Measurements from ENCODE around the gene SLC25A30. TPM values are rescaled to one million over a fixed set of nuclear protein-coding genes. Genes with fewer than 3 reads are reported as not detected.

SLC25A30 gene
- total and polyA plus RNA-seq, 2 of the 13 experiments (the other 11 are each of a cell fraction or from before 2014, with no cell fraction given), result 19.6 to 22.5 TPM

DNA sequence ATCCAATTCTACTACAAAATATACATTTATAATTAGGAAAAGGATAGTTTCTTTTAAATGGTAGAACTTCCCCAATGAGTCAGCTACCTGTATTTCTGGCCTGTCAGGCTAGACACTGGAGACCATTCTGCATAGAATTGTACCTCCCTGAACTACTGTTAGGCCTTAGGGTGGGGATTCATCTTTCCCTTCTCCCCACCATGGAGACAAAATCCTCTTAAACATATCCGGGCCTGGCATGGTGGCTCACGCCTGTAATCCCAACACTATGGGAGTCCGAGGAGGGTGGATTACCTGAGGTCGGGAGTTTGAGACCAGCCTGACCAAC is 52.7 kb downstream of the SLC25A30 start (continued):
- TF ChIP-seq, protein P1, sequence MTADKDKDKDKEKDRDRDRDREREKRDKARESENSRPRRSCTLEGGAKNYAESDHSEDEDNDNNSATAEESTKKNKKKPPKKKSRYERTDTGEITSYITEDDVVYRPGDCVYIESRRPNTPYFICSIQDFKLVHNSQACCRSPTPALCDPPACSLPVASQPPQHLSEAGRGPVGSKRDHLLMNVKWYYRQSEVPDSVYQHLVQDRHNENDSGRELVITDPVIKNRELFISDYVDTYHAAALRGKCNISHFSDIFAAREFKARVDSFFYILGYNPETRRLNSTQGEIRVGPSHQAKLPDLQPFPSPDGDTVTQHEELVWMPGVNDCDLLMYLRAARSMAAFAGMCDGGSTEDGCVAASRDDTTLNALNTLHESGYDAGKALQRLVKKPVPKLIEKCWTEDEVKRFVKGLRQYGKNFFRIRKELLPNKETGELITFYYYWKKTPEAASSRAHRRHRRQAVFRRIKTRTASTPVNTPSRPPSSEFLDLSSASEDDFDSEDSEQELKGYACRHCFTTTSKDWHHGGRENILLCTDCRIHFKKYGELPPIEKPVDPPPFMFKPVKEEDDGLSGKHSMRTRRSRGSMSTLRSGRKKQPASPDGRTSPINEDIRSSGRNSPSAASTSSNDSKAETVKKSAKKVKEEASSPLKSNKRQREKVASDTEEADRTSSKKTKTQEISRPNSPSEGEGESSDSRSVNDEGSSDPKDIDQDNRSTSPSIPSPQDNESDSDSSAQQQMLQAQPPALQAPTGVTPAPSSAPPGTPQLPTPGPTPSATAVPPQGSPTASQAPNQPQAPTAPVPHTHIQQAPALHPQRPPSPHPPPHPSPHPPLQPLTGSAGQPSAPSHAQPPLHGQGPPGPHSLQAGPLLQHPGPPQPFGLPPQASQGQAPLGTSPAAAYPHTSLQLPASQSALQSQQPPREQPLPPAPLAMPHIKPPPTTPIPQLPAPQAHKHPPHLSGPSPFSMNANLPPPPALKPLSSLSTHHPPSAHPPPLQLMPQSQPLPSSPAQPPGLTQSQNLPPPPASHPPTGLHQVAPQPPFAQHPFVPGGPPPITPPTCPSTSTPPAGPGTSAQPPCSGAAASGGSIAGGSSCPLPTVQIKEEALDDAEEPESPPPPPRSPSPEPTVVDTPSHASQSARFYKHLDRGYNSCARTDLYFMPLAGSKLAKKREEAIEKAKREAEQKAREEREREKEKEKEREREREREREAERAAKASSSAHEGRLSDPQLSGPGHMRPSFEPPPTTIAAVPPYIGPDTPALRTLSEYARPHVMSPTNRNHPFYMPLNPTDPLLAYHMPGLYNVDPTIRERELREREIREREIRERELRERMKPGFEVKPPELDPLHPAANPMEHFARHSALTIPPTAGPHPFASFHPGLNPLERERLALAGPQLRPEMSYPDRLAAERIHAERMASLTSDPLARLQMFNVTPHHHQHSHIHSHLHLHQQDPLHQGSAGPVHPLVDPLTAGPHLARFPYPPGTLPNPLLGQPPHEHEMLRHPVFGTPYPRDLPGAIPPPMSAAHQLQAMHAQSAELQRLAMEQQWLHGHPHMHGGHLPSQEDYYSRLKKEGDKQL (CRISPR knock-in tag; IDR thresholded peaks at IDR 0.05; ENCODE audit: low read depth), result no peak

DNA sequence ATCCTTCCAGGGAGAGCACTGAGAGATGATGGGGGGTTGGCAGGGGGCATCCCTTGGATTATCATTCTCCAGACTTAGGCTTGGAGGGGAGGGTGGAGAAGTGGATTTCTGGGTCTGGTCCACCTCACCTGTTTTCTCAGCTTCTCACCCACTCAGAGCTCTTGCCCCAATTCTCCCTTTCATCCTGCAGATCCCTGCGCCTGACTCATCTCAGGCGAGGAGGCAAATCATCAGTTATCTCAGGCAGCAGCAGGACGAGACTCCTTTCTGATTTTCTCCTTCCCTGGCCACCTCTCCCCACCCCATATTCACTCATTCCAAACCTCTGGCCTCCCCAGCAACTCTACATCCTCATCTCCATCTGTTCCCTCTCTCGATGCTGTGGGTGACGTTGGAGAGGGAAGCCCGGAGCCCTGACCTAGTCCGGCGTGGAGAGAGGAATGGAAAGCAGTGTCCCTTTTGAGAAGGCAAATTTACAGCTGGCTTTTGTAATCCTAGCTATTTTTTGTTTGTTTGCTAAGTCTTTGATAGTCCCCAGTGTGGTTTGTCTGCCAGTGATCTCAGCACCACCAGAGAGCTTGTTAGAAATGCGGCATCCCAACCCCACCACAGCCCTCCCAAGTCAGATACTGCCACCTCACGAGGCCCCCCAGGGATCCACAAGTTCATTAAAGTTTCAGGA is 53.2 kb downstream of the SLC25A30 start:
- no peak for DNase-seq (ENCODE audit: low spot score)
- Histone ChIP-seq H3K27ac (ENCODE audit: extremely low read length, insufficient read depth, low read length) (no peak overlapping the region), H2AFZ (ENCODE audit: low read length) (no peak overlapping the region), H3K4me3 (replicated peaks in 1 of 3; ENCODE audit: insufficient read depth in 1 of 3, low read depth in 2 of 3, low read length in 3 of 3) (no peak overlapping the region), H3K4me1 (ENCODE audit: insufficient read depth, low read length) (peaks cover 18% of the 10 kb centered on the region), H3K27me3 (ENCODE audit: control insufficient read depth in 1 of 2, insufficient read depth in 2 of 2, low read length in 2 of 2) (no peaks in the 10 kb centered on the region), H3K36me3 (replicated peaks in 1 of 2; ENCODE audit: control insufficient read depth in 1 of 2, insufficient read depth in 2 of 2, low read length in 2 of 2) (peaks cover 3 to 7% of the 10 kb centered on the region in 2 experiments; a peak in 4 of 5 replicates), H4K20me1 (ENCODE audit: insufficient read depth, low read length) (no peaks in the 10 kb centered on the region), H3K9me3 (ENCODE audit: low read length) (no peaks in the 10 kb centered on the region), H3K4me2 (ENCODE audit: low read depth, low read length) (no peak overlapping the region), H3K79me2 (ENCODE audit: insufficient read depth, low read length) (no peaks in the 10 kb centered on the region), H3K9ac (ENCODE audit: insufficient read depth, low read depth, low read length) (no peak overlapping the region)
- intact Hi-C loops (cut with micrococcal nuclease; ENCODE audit: unreplicated experiment), result no loop called here
- BruUV-seq (replicated peaks), result no TSS peak
- ChIA-PET POLR2A (no interaction called here), CTCF (ENCODE audit: low intra/inter-chr PET ratio, low total read pairs) (no interaction called here)
- FAIRE-seq, result no peak
- no peak for ATAC-seq
- WGBS (ENCODE audit: low lambda C conversion rate), result 94% methylated on average over 10 of the region's 10 CpGs
- in situ Hi-C loops (cut with HindIII; ENCODE audit: extremely low pct_ligation_motif_present, low pct_unique_long_range_greater_than_20kb), result no loop called here
- no peak for TF ChIP-seq HMG20B (CRISPR knock-in tag; conservative IDR thresholded peaks at IDR 0.05)
- no peak for TF ChIP-seq TBX2 (CRISPR knock-in tag; IDR thresholded peaks at IDR 0.05; ENCODE audit: borderline replicate concordance)
- TF ChIP-seq EP300 (IDR thresholded peaks at IDR 0.05; ENCODE audit: low read depth in 2 of 2, low read length in 2 of 2), result no peak
- TF ChIP-seq EP300 (CRISPR knock-in tag; IDR thresholded peaks at IDR 0.05; ENCODE audit: borderline replicate concordance), result no peak
- no peak for TF ChIP-seq FOXM1 (CRISPR knock-in tag; IDR thresholded peaks at IDR 0.05)
- no peak for TF ChIP-seq KLF6 (CRISPR knock-in tag; IDR thresholded peaks at IDR 0.05)
- TF ChIP-seq ZNF17 (CRISPR knock-in tag; IDR thresholded peaks at IDR 0.05), result no peak
- TF ChIP-seq SSRP1 (CRISPR knock-in tag; IDR thresholded peaks at IDR 0.05), result no peak
- TF ChIP-seq ZNF83 (CRISPR knock-in tag; IDR thresholded peaks at IDR 0.05; ENCODE audit: borderline replicate concordance), result no peak
- TF ChIP-seq SYNCRIP (IDR thresholded peaks at IDR 0.05; ENCODE audit: insufficient read depth, low read depth, low read length), result no peak
- no peak for TF ChIP-seq ZFP36 (IDR thresholded peaks at IDR 0.05; ENCODE audit: borderline replicate concordance, low read depth, low read length, partially characterized antibody)
- TF ChIP-seq, protein P2, sequence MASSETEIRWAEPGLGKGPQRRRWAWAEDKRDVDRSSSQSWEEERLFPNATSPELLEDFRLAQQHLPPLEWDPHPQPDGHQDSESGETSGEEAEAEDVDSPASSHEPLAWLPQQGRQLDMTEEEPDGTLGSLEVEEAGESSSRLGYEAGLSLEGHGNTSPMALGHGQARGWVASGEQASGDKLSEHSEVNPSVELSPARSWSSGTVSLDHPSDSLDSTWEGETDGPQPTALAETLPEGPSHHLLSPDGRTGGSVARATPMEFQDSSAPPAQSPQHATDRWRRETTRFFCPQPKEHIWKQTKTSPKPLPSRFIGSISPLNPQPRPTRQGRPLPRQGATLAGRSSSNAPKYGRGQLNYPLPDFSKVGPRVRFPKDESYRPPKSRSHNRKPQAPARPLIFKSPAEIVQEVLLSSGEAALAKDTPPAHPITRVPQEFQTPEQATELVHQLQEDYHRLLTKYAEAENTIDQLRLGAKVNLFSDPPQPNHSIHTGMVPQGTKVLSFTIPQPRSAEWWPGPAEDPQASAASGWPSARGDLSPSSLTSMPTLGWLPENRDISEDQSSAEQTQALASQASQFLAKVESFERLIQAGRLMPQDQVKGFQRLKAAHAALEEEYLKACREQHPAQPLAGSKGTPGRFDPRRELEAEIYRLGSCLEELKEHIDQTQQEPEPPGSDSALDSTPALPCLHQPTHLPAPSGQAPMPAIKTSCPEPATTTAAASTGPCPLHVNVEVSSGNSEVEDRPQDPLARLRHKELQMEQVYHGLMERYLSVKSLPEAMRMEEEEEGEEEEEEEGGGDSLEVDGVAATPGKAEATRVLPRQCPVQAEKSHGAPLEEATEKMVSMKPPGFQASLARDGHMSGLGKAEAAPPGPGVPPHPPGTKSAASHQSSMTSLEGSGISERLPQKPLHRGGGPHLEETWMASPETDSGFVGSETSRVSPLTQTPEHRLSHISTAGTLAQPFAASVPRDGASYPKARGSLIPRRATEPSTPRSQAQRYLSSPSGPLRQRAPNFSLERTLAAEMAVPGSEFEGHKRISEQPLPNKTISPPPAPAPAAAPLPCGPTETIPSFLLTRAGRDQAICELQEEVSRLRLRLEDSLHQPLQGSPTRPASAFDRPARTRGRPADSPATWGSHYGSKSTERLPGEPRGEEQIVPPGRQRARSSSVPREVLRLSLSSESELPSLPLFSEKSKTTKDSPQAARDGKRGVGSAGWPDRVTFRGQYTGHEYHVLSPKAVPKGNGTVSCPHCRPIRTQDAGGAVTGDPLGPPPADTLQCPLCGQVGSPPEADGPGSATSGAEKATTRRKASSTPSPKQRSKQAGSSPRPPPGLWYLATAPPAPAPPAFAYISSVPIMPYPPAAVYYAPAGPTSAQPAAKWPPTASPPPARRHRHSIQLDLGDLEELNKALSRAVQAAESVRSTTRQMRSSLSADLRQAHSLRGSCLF (CRISPR knock-in tag; IDR thresholded peaks at IDR 0.05; ENCODE audit: borderline replicate concordance), result no peak
- TF ChIP-seq KMT2A (CRISPR knock-in tag; IDR thresholded peaks at IDR 0.05), result no peak

Data from HepG2 (cell line).